ENCODE results near the gene GPR158. TPM values are rescaled to one million over a fixed set of nuclear protein-coding genes. Genes with fewer than 3 reads are reported as not detected.

Gene GPR158
- polyA plus RNA-seq, 4 donors: 0.24 to 0.33 TPM; not detected in 2

GRCh38 chr10:25522946-25523608 is 348.3 kb downstream of the GPR158 start:
- Histone ChIP-seq H3K36me3 (ENCODE audit: control insufficient read depth in 3 of 3, insufficient read depth in 2 of 3, low read depth in 1 of 3, low read length in 3 of 3) (no peaks in the 10 kb centered on the region), H3K4me3 (ENCODE audit: low read depth in 1 of 3, low read length in 3 of 3) (no peak overlapping the region), H3K27ac (ENCODE audit: low read depth in 1 of 3, low read length in 2 of 3) (no peak overlapping the region), H3K27me3 (ENCODE audit: control insufficient read depth in 3 of 3, insufficient read depth in 3 of 3, low read length in 3 of 3) (no peaks in the 10 kb centered on the region), H3K4me1 (ENCODE audit: control insufficient read depth in 3 of 3, insufficient read depth in 2 of 3, low read depth in 1 of 3, low read length in 2 of 3) (no peaks in the 10 kb centered on the region), H3K9me3 (ENCODE audit: control insufficient read depth in 2 of 2, insufficient read depth in 1 of 2, low read depth in 1 of 2, low read length in 1 of 2) (no peaks in the 10 kb centered on the region)
- FAIRE-seq (no peak), DNase-seq (no peak)
- 66 to 73% (median 68%) methylated on average over 4 of the region's 4 CpGs for WGBS, 3 donors

- no peak for DNase-seq
- WGBS, 3 donors: 55 to 68% (median 60%) methylated on average over 7 of the region's 7 CpGs
- H3K36me3 ChIP-seq (ENCODE audit: control insufficient read depth in 3 of 3, insufficient read depth in 2 of 3, low read depth in 1 of 3, low read length in 3 of 3): no peaks in the 10 kb centered on the region
- no peaks in the 10 kb centered on the region for H3K9me3 ChIP-seq (ENCODE audit: control insufficient read depth in 2 of 2, insufficient read depth in 1 of 2, low read depth in 1 of 2, low read length in 1 of 2)
- FAIRE-seq: no peak
- H3K27ac ChIP-seq (ENCODE audit: low read depth in 1 of 3, low read length in 2 of 3): no peak overlapping the region
- no peaks in the 10 kb centered on the region for H3K27me3 ChIP-seq (ENCODE audit: control insufficient read depth in 3 of 3, insufficient read depth in 3 of 3, low read length in 3 of 3)
- H3K4me3 ChIP-seq (ENCODE audit: low read depth in 1 of 3, low read length in 3 of 3): no peak overlapping the region
- H3K4me1 ChIP-seq (ENCODE audit: control insufficient read depth in 3 of 3, insufficient read depth in 2 of 3, low read depth in 1 of 3, low read length in 2 of 3): no peaks in the 10 kb centered on the region
Observed at GRCh38 chr10:25530306-25530705, 355.5 kb downstream of the GPR158 start.

- 48 to 68% (median 63%) methylated on average over 5 of the region's 5 CpGs for WGBS, 3 donors
- no peak for DNase-seq
- FAIRE-seq: no peak
- Histone ChIP-seq H3K27me3 (ENCODE audit: control insufficient read depth in 3 of 3, insufficient read depth in 3 of 3, low read length in 3 of 3) (no peaks in the 10 kb centered on the region), H3K4me1 (ENCODE audit: control insufficient read depth in 3 of 3, insufficient read depth in 2 of 3, low read depth in 1 of 3, low read length in 2 of 3) (no peaks in the 10 kb centered on the region), H3K27ac (ENCODE audit: low read depth in 1 of 3, low read length in 2 of 3) (no peak overlapping the region), H3K36me3 (ENCODE audit: control insufficient read depth in 3 of 3, insufficient read depth in 2 of 3, low read depth in 1 of 3, low read length in 3 of 3) (no peaks in the 10 kb centered on the region), H3K4me3 (ENCODE audit: low read depth in 1 of 3, low read length in 3 of 3) (no peak overlapping the region), H3K9me3 (ENCODE audit: control insufficient read depth in 2 of 2, insufficient read depth in 1 of 2, low read depth in 1 of 2, low read length in 1 of 2) (no peaks in the 10 kb centered on the region)
Observed at GRCh38 chr10:25531457-25532061, 356.8 kb downstream of the GPR158 start.

- H3K36me3 ChIP-seq (ENCODE audit: control insufficient read depth in 3 of 3, insufficient read depth in 2 of 3, low read depth in 1 of 3, low read length in 3 of 3): no peaks in the 10 kb centered on the region
- H3K9me3 ChIP-seq (ENCODE audit: control insufficient read depth in 2 of 2, insufficient read depth in 1 of 2, low read depth in 1 of 2, low read length in 1 of 2): no peaks in the 10 kb centered on the region
- no peak overlapping the region for H3K4me3 ChIP-seq (ENCODE audit: low read depth in 1 of 3, low read length in 3 of 3)
- no peak for DNase-seq
- no peaks in the 10 kb centered on the region for H3K27me3 ChIP-seq (ENCODE audit: control insufficient read depth in 3 of 3, insufficient read depth in 3 of 3, low read length in 3 of 3)
- no peak overlapping the region for H3K27ac ChIP-seq (ENCODE audit: low read depth in 1 of 3, low read length in 2 of 3)
- FAIRE-seq: no peak
- 52 to 65% (median 57%) methylated on average over 3 of the region's 3 CpGs for WGBS, 3 donors
- H3K4me1 ChIP-seq (ENCODE audit: control insufficient read depth in 3 of 3, insufficient read depth in 2 of 3, low read depth in 1 of 3, low read length in 2 of 3): no peaks in the 10 kb centered on the region
Observed at GRCh38 chr10:25532213-25532612, 357.4 kb downstream of the GPR158 start.

- Histone ChIP-seq H3K27ac (ENCODE audit: low read depth in 1 of 3, low read length in 2 of 3) (no peak overlapping the region), H3K9me3 (ENCODE audit: control insufficient read depth in 2 of 2, insufficient read depth in 1 of 2, low read depth in 1 of 2, low read length in 1 of 2) (no peaks in the 10 kb centered on the region), H3K4me1 (ENCODE audit: control insufficient read depth in 3 of 3, insufficient read depth in 2 of 3, low read depth in 1 of 3, low read length in 2 of 3) (no peaks in the 10 kb centered on the region), H3K36me3 (ENCODE audit: control insufficient read depth in 3 of 3, insufficient read depth in 2 of 3, low read depth in 1 of 3, low read length in 3 of 3) (no peaks in the 10 kb centered on the region), H3K4me3 (ENCODE audit: low read depth in 1 of 3, low read length in 3 of 3) (no peak overlapping the region), H3K27me3 (ENCODE audit: control insufficient read depth in 3 of 3, insufficient read depth in 3 of 3, low read length in 3 of 3) (no peaks in the 10 kb centered on the region)
- FAIRE-seq (no peak), DNase-seq (no peak)
Observed at GRCh38 chr10:25536027-25536426, 361.2 kb downstream of the GPR158 start.

- H3K27me3 ChIP-seq (ENCODE audit: control insufficient read depth in 3 of 3, insufficient read depth in 3 of 3, low read length in 3 of 3): no peaks in the 10 kb centered on the region
- H3K4me3 ChIP-seq (ENCODE audit: low read depth in 1 of 3, low read length in 3 of 3): no peak overlapping the region
- H3K4me1 ChIP-seq (ENCODE audit: control insufficient read depth in 3 of 3, insufficient read depth in 2 of 3, low read depth in 1 of 3, low read length in 2 of 3): no peaks in the 10 kb centered on the region
- no peak overlapping the region for H3K27ac ChIP-seq (ENCODE audit: low read depth in 1 of 3, low read length in 2 of 3)
- no peaks in the 10 kb centered on the region for H3K9me3 ChIP-seq (ENCODE audit: control insufficient read depth in 2 of 2, insufficient read depth in 1 of 2, low read depth in 1 of 2, low read length in 1 of 2)
- no peaks in the 10 kb centered on the region for H3K36me3 ChIP-seq (ENCODE audit: control insufficient read depth in 3 of 3, insufficient read depth in 2 of 3, low read depth in 1 of 3, low read length in 3 of 3)
- FAIRE-seq (no peak), DNase-seq (no peak)
- 65 to 75% (median 70%) methylated on average over 4 of the region's 4 CpGs for WGBS, 3 donors
Observed at GRCh38 chr10:25547382-25547781, 372.6 kb downstream of the GPR158 start.

- H3K9me3 ChIP-seq (ENCODE audit: control insufficient read depth in 2 of 2, insufficient read depth in 1 of 2, low read depth in 1 of 2, low read length in 1 of 2): no peaks in the 10 kb centered on the region
- H3K4me3 ChIP-seq (ENCODE audit: low read depth in 1 of 3, low read length in 3 of 3): no peak overlapping the region
- no peak overlapping the region for H3K27ac ChIP-seq (ENCODE audit: low read depth in 1 of 3, low read length in 2 of 3)
- FAIRE-seq (no peak), DNase-seq (no peak)
- H3K27me3 ChIP-seq (ENCODE audit: control insufficient read depth in 3 of 3, insufficient read depth in 3 of 3, low read length in 3 of 3): no peaks in the 10 kb centered on the region
- H3K36me3 ChIP-seq (ENCODE audit: control insufficient read depth in 3 of 3, insufficient read depth in 2 of 3, low read depth in 1 of 3, low read length in 3 of 3): no peaks in the 10 kb centered on the region
- no peaks in the 10 kb centered on the region for H3K4me1 ChIP-seq (ENCODE audit: control insufficient read depth in 3 of 3, insufficient read depth in 2 of 3, low read depth in 1 of 3, low read length in 2 of 3)
- WGBS, 3 donors: 75 to 80% (median 75%) methylated on average over 5 of the region's 5 CpGs
Observed at GRCh38 chr10:25552283-25552919, 377.6 kb downstream of the GPR158 start.

GRCh38 chr10:25555865-25556264 is 381.1 kb downstream of the GPR158 start:
- Histone ChIP-seq H3K27me3 (ENCODE audit: control insufficient read depth in 3 of 3, insufficient read depth in 3 of 3, low read length in 3 of 3) (no peaks in the 10 kb centered on the region), H3K27ac (ENCODE audit: low read depth in 1 of 3, low read length in 2 of 3) (no peak overlapping the region), H3K36me3 (ENCODE audit: control insufficient read depth in 3 of 3, insufficient read depth in 2 of 3, low read depth in 1 of 3, low read length in 3 of 3) (no peaks in the 10 kb centered on the region), H3K9me3 (ENCODE audit: control insufficient read depth in 2 of 2, insufficient read depth in 1 of 2, low read depth in 1 of 2, low read length in 1 of 2) (no peaks in the 10 kb centered on the region), H3K4me1 (ENCODE audit: control insufficient read depth in 3 of 3, insufficient read depth in 2 of 3, low read depth in 1 of 3, low read length in 2 of 3) (no peaks in the 10 kb centered on the region), H3K4me3 (ENCODE audit: low read depth in 1 of 3, low read length in 3 of 3) (no peak overlapping the region)
- FAIRE-seq: no peak
- WGBS, 3 donors: 82 to 83% (median 83%) methylated on average over 5 of the region's 5 CpGs
- no peak for DNase-seq
